Keratinocyte (primary cell): ENCODE data around the gene SPON1. TPM values are rescaled to one million over a fixed set of nuclear protein-coding genes. Genes with fewer than 3 reads are reported as not detected.
A peak's percentile ranks its signal among the peaks of the same experiment; 100 is the strongest.

Source experiments
- DNase-seq: peaks from one replicate; pipeline ENCODE4 v3.0.0-alpha.2; 2011; ENCODE audit warnings: low read depth, missing footprints, low spot score
- FAIRE-seq: peaks from 2 replicates; lab custom pipeline; 2011; peaks lifted over from hg19 to GRCh38; lab: Jason Lieb, UNC
- H2AFZ ChIP-seq: 2 replicates; pipeline ENCODE4 v1.6.0; 2012; ENCODE audit warnings: low read length, control low read depth, inconsistent platforms; ENCODE audit not compliant: control insufficient read depth
- H3K27ac ChIP-seq: 2 replicates; pipeline ENCODE4 v1.5.1; 2011; ENCODE audit warnings: low read length; ENCODE audit not compliant: control insufficient read depth, insufficient read depth
- H3K27me3 ChIP-seq: 3 replicates; pipeline ENCODE4 v1.6.0; 2011; ENCODE audit warnings: low read length; ENCODE audit not compliant: control insufficient read depth, insufficient read depth; ENCODE audit errors: extremely low read depth
- H3K36me3 ChIP-seq, 2 experiments: 2 replicates in 1 of 2; 3 replicates in 1 of 2; pipeline ENCODE4 v1.5.1; 2011; ENCODE audit warnings: low read length in 2 of 2, mild to moderate bottlenecking in 1 of 2; ENCODE audit not compliant: control insufficient read depth in 2 of 2, insufficient read depth in 2 of 2; ENCODE audit errors: extremely low read depth in 1 of 2
- H3K4me1 ChIP-seq: 3 replicates; pipeline ENCODE4 v1.5.1; 2011; ENCODE audit warnings: low read length; ENCODE audit not compliant: control insufficient read depth, insufficient read depth; ENCODE audit errors: extremely low read depth
- H3K4me2 ChIP-seq: 3 replicates; pipeline ENCODE4 v1.6.0; 2011; ENCODE audit warnings: low read depth, low read length; ENCODE audit not compliant: control insufficient read depth, insufficient read depth; ENCODE audit errors: extremely low read depth
- H3K4me3 ChIP-seq, 3 experiments: fragments of 200-600 bp in 1 of 3; sonication (generic) in 1 of 3; 2 replicates in 2 of 3; 3 replicates in 1 of 3; pipeline ENCODE4 v1.5.1; 2011 to 2016; ENCODE audit warnings: low read length in 3 of 3, mild to moderate bottlenecking in 3 of 3, control low read depth in 2 of 3, inconsistent platforms in 1 of 3, low read depth in 1 of 3, mixed read lengths in 1 of 3, mixed run types in 1 of 3, moderate library complexity in 1 of 3; ENCODE audit not compliant: control insufficient read depth in 2 of 3, insufficient read depth in 2 of 3; ENCODE audit errors: extremely low read depth in 1 of 3
- H3K79me2 ChIP-seq: 2 replicates; pipeline ENCODE4 v1.6.0; 2012; ENCODE audit warnings: low read length; ENCODE audit not compliant: control insufficient read depth, insufficient read depth
- H3K9ac ChIP-seq: 3 replicates; pipeline ENCODE4 v1.6.0; 2011; ENCODE audit warnings: low read length; ENCODE audit not compliant: control insufficient read depth, insufficient read depth; ENCODE audit errors: extremely low read depth
- H3K9me1 ChIP-seq: 3 replicates; pipeline ENCODE4 v1.6.0; 2011; ENCODE audit warnings: low read length; ENCODE audit not compliant: control insufficient read depth, insufficient read depth; ENCODE audit errors: extremely low read depth
- H3K9me3 ChIP-seq: 2 replicates; pipeline ENCODE4 v1.5.1; 2012; ENCODE audit warnings: low read depth, low read length; ENCODE audit not compliant: control insufficient read depth
- H4K20me1 ChIP-seq: 3 replicates; pipeline ENCODE4 v1.6.0; 2011; ENCODE audit warnings: low read length; ENCODE audit not compliant: control insufficient read depth, insufficient read depth; ENCODE audit errors: extremely low read depth
- CTCF ChIP-seq, 3 experiments: IDR thresholded peaks in 1 of 3; conservative IDR thresholded peaks in 1 of 3; optimal IDR thresholded peaks in 1 of 3; 2 replicates in 2 of 3; 3 replicates in 1 of 3; pipeline versions ENCODE3 to v1.5.1; 2011; ENCODE audit warnings: low read length in 3 of 3, mild to moderate bottlenecking in 3 of 3, moderate library complexity in 2 of 3, control low read depth in 1 of 3, inconsistent platforms in 1 of 3; ENCODE audit not compliant: insufficient read depth in 2 of 3; ENCODE audit errors: extremely low read depth in 1 of 3
- EZH2 ChIP-seq: IDR thresholded peaks from one replicate; pipeline ENCODE4 v1.6.1; 2012; ENCODE audit warnings: inconsistent platforms, mild to moderate bottlenecking, low read length, moderate library complexity
- dilution Hi-C: fragments of 300-500 bp; cut with MboI; formaldehyde crosslinking; loops from one replicate; pipeline ENCODE4 v1.7.0; 2020; ENCODE audit warnings: low sequenced_read_pairs; ENCODE audit not compliant: extremely low pct_ligation_motif_present
- polyA plus RNA-seq, 5 experiments: library from polyadenylated mRNA; depleted of rRNA in 3 of 5; stranded (reverse) in 3 of 5; stranded (forward) in 1 of 5; unstranded in 1 of 5; fragments of >200 nt; gene quantifications; 1 replicate in 1 of 5; 2 replicates in 3 of 5; 3 replicates in 1 of 5; pipeline versions ENCODE4 v1.2.1 to v1.2.3, GENCODE V29; 2011 to 2012; ENCODE audit warnings: missing spikeins in 2 of 5, low read depth in 1 of 5, low replicate concordance in 1 of 5

Gene SPON1
- polyA plus RNA-seq, 1 donor (not counting 4 experiments of a cell fraction or from before 2014, with no cell fraction given), result not detected

- Histone ChIP-seq H3K36me3 (no peaks in the 10 kb centered on the region), H3K9me3 (no peaks in the 10 kb centered on the region), H3K79me2 (no peaks in the 10 kb centered on the region), H3K4me2 (peak overlapping the region; percentile 2), H3K27ac (no peak overlapping the region), H2AFZ (peak overlapping the region; percentile 58), H3K4me1 (peaks cover 17% of the 10 kb centered on the region), H4K20me1 (no peaks in the 10 kb centered on the region), H3K9ac (no peak overlapping the region), H3K27me3 (no peaks in the 10 kb centered on the region), H3K4me3 (no peak overlapping the region), H3K9me1 (no peaks in the 10 kb centered on the region)
- no peak for DNase-seq
- dilution Hi-C loops, result no loop called here
- FAIRE-seq, result peak; percentile 43
- TF ChIP-seq CTCF (optimal IDR thresholded peaks at IDR 0.05 in 1 of 3, IDR thresholded peaks at IDR 0.05 in 1 of 3, conservative IDR thresholded peaks at IDR 0.05 in 1 of 3; ENCODE audit: extremely low read depth in 1 of 3, insufficient read depth in 2 of 3, low read length in 3 of 3) (no peak), EZH2 (no peak)
Measured at GRCh38 chr11:13928566-13929251, 33.8 kb upstream of the SPON1 start.

GRCh38 chr11:13929395-13929891 is 33.1 kb upstream of the SPON1 start:
- Histone ChIP-seq H3K79me2 (no peaks in the 10 kb centered on the region), H3K4me3 (no peak overlapping the region), H3K9me3 (no peaks in the 10 kb centered on the region), H3K27ac (no peak overlapping the region), H3K9ac (no peak overlapping the region), H3K4me2 (no peak overlapping the region), H3K27me3 (no peaks in the 10 kb centered on the region), H4K20me1 (no peaks in the 10 kb centered on the region), H2AFZ (no peak overlapping the region), H3K9me1 (no peaks in the 10 kb centered on the region), H3K36me3 (no peaks in the 10 kb centered on the region), H3K4me1 (peaks cover 9% of the 10 kb centered on the region)
- FAIRE-seq, result no peak
- no peak for DNase-seq
- dilution Hi-C loops, result no loop called here
- no peak for TF ChIP-seq CTCF (optimal IDR thresholded peaks at IDR 0.05 in 1 of 3, IDR thresholded peaks at IDR 0.05 in 1 of 3, conservative IDR thresholded peaks at IDR 0.05 in 1 of 3; ENCODE audit: extremely low read depth in 1 of 3, insufficient read depth in 2 of 3, low read length in 3 of 3)
- no peak for TF ChIP-seq EZH2
